ENCODE results near the gene EPB41L1.

- TF ChIP-seq CTCF (IDR thresholded peaks at IDR 0.05 in 8 of 11, conservative IDR thresholded peaks at IDR 0.05 in 3 of 11), result no peak
- no peak for TF ChIP-seq POLR2A (IDR thresholded peaks at IDR 0.05)
Observed at GRCh38 chr20:36120241-36120640, 34.3 kb upstream of the EPB41L1 start.

Measured in spleen (tissue), 7 donors.